GM23248 (cell line): ENCODE results near the gene PCDHGA1. TPM values are rescaled to one million over a fixed set of nuclear protein-coding genes. Genes with fewer than 3 reads are reported as not detected.

Experiments used
- DNase-seq: peaks from one replicate; pipeline ENCODE4 v3.0.0-alpha.2; 2015
- H2AFZ ChIP-seq: fragments of 200-600 bp; sonication (generic); 2 replicates; pipeline ENCODE4 v1.6.1; 2016; ENCODE audit warnings: antibody characterized with exemption
- H3F3A ChIP-seq: fragments of 200-600 bp; sonication (generic); 2 replicates; pipeline ENCODE4 v1.6.1; 2016; ENCODE audit warnings: mild to moderate bottlenecking, antibody characterized with exemption, mixed run types; ENCODE audit not compliant: insufficient read depth
- H3K27ac ChIP-seq: fragments of 200-600 bp; sonication (generic); 2 replicates; pipeline ENCODE4 v1.5.1; 2016; ENCODE audit warnings: mild to moderate bottlenecking
- H3K27me3 ChIP-seq: fragments of 200-600 bp; sonication (generic); replicated peaks from 2 replicates; pipeline ENCODE4 v1.6.1; 2016; ENCODE audit warnings: mild to moderate bottlenecking; ENCODE audit not compliant: insufficient read depth
- H3K36me3 ChIP-seq: fragments of 200-600 bp; sonication (generic); 2 replicates; pipeline ENCODE4 v1.6.1; 2016; ENCODE audit warnings: low read depth, mild to moderate bottlenecking
- H3K4me1 ChIP-seq: fragments of 200-600 bp; sonication (generic); 2 replicates; pipeline ENCODE4 v1.6.1; 2016; ENCODE audit warnings: mild to moderate bottlenecking; ENCODE audit not compliant: insufficient read depth
- H3K4me2 ChIP-seq: fragments of 200-600 bp; sonication (generic); one replicate; pipeline ENCODE4 v1.6.1; 2016; ENCODE audit warnings: mild to moderate bottlenecking; ENCODE audit not compliant: unreplicated experiment
- H3K4me3 ChIP-seq: fragments of 200-600 bp; sonication (generic); 2 replicates; pipeline ENCODE4 v1.5.1; 2016; ENCODE audit warnings: mild to moderate bottlenecking
- H3K79me2 ChIP-seq: fragments of 200-600 bp; sonication (generic); 2 replicates; pipeline ENCODE4 v1.6.1; 2016; ENCODE audit warnings: mild to moderate bottlenecking; ENCODE audit not compliant: insufficient read depth
- H3K9ac ChIP-seq: fragments of 200-600 bp; sonication (generic); 2 replicates; pipeline ENCODE4 v1.6.1; 2016; ENCODE audit warnings: mild to moderate bottlenecking
- H3K9me2 ChIP-seq: fragments of 200-600 bp; sonication (generic); 2 replicates; pipeline ENCODE4 v1.6.1; 2016; ENCODE audit warnings: mixed run types, mild to moderate bottlenecking, moderate library complexity; ENCODE audit not compliant: insufficient read depth
- H3K9me3 ChIP-seq: fragments of 200-600 bp; sonication (generic); one replicate; pipeline ENCODE4 v1.6.1; 2017; ENCODE audit warnings: low read depth
- H4K20me1 ChIP-seq: fragments of 200-600 bp; sonication (generic); 2 replicates; pipeline ENCODE4 v1.6.0; 2016; ENCODE audit not compliant: insufficient read depth
- EZH2 ChIP-seq: fragments of 200-600 bp; sonication (generic); IDR thresholded peaks from 2 replicates; pipeline ENCODE4 v1.6.1; 2018; ENCODE audit warnings: antibody characterized with exemption, mild to moderate bottlenecking; ENCODE audit not compliant: insufficient read depth, poor library complexity, severe bottlenecking
- EZH2phosphoT487 ChIP-seq: fragments of 200-600 bp; sonication (generic); IDR thresholded peaks from 2 replicates; pipeline ENCODE4 v1.6.1; 2018; ENCODE audit warnings: antibody characterized with exemption, moderate library complexity, mild to moderate bottlenecking, low read depth; ENCODE audit not compliant: insufficient read depth
- WGBS, 2 experiments: methylation state at CpG; one replicate each; pipeline ENCODE4 v1.1.6; 2015 to 2017; ENCODE audit warnings: low lambda C conversion rate in 2 of 2, low coverage in 1 of 2; ENCODE audit errors: missing lambda C conversion rate in 2 of 2; 5-methylcytosine and 5-hydroxymethylcytosine counted together
- in situ Hi-C: fragments of 300-500 bp; cut with MboI; formaldehyde crosslinking; loops from 2 replicates; pipeline ENCODE4 v1.15.0; 2020
- polyA plus RNA-seq: library from polyadenylated mRNA; unstranded; fragments of >200 nt; fragmentation: Nextera tagmentation; extraction: Ambion mirVana; gene quantifications from 2 replicates; pipeline ENCODE4 v1.2.1, GENCODE V29; 2016
- total RNA-seq: library from RNA; depleted of rRNA; stranded (reverse); fragments of >200 nt; shearing (Covaris generic); gene quantifications from 2 replicates; pipeline ENCODE4 v1.2.3, GENCODE V29; 2014

The PCDHGA1 gene
- total and polyA plus RNA-seq, 2 experiments from 2014 or later = 0.63 to 1.8 TPM

DNA sequence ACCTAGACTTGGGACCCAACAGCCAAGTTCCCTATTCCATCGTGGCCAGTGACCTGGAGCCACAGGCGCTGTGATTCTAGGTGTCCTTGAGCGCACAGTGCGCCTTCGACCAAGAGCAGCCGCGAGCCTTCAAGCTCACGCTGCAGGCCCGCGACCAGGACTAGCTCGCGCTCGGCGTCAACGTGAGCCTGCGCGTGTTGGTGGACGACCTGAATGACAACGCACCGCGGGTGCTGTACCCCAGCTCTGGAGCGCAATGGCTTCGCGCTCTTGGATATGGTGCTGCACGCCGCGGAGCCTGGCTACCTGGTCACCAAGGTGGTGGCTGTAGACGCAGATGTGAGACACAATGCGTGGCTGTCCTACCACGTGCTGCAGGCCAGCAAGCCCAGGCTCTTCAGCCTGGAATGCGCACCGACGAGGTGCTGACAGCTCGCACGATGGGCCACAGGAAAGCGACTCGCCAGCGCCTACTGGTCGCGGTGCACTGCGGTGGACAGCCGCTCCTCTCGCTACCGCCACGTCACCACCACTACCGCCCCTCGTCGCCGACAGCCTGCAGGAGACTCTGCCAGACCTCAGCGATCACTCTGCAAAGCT is 111.4 kb downstream of the PCDHGA1 start:
- in situ Hi-C loops = no loop called here
- H3K36me3 ChIP-seq = no peaks in the 10 kb centered on the region

DNA sequence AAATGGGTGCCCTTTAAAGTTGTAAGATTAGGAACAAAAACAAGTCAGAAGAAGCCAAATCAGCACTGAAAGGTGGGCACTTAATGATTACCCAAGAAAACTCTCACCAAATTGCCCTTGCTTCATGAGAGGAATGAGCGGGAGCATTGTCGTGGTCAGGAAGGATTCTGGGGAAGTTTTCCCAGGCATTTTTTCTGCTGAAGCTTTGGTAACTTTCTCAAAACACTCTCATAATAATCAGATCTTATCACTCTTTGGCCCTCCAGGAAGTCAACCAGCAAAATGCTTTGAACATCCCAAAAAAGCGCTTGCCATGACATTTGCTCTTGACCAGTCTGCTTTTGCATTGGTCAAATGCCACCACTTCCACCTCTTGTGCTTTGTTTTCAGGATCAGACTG is 135.0 kb downstream of the PCDHGA1 start:
- Histone ChIP-seq H3F3A (no peaks in the 10 kb centered on the region), H3K9me3 (no peaks in the 10 kb centered on the region), H3K79me2 (peaks cover 56% of the 10 kb centered on the region), H3K36me3 (no peaks in the 10 kb centered on the region), H4K20me1 (no peaks in the 10 kb centered on the region), H3K27ac (no peak overlapping the region), H3K4me2 (no peak overlapping the region), H3K27me3 (no peaks in the 10 kb centered on the region), H3K4me3 (no peak overlapping the region), H2AFZ (no peak overlapping the region), H3K4me1 (no peaks in the 10 kb centered on the region), H3K9ac (no peak overlapping the region), H3K9me2 (no peaks in the 10 kb centered on the region)
- in situ Hi-C loops = no loop called here
- peak; percentile 24 for DNase-seq
- WGBS, 2 experiments = 93 to 100% methylated on average over 3 of the region's 3 CpGs
- TF ChIP-seq EZH2phosphoT487 (no peak), EZH2 (no peak)

More for the DNA sequence above, 111.4 kb downstream of the PCDHGA1 start:
- no peak overlapping the region for H3K4me3 ChIP-seq
- H3K27me3 ChIP-seq = no peaks in the 10 kb centered on the region
- H3K4me2 ChIP-seq = no peak overlapping the region
- DNase-seq = no peak
- H2AFZ ChIP-seq = no peak overlapping the region
- no peaks in the 10 kb centered on the region for H4K20me1 ChIP-seq
- H3K9ac ChIP-seq = no peak overlapping the region
- no peak overlapping the region for H3K27ac ChIP-seq
- peaks cover 18% of the 10 kb centered on the region for H3K4me1 ChIP-seq
- H3K9me2 ChIP-seq = no peaks in the 10 kb centered on the region
- TF ChIP-seq EZH2 (no peak), EZH2phosphoT487 (no peak)
- H3K9me3 ChIP-seq = no peaks in the 10 kb centered on the region
- H3K79me2 ChIP-seq = peaks cover 81% of the 10 kb centered on the region
- peaks cover 12% of the 10 kb centered on the region; the same call in 1 of the 2 replicates for H3F3A ChIP-seq
- WGBS, 2 experiments = 56 to 58% methylated on average over 50 of the region's 50 CpGs

DNA sequence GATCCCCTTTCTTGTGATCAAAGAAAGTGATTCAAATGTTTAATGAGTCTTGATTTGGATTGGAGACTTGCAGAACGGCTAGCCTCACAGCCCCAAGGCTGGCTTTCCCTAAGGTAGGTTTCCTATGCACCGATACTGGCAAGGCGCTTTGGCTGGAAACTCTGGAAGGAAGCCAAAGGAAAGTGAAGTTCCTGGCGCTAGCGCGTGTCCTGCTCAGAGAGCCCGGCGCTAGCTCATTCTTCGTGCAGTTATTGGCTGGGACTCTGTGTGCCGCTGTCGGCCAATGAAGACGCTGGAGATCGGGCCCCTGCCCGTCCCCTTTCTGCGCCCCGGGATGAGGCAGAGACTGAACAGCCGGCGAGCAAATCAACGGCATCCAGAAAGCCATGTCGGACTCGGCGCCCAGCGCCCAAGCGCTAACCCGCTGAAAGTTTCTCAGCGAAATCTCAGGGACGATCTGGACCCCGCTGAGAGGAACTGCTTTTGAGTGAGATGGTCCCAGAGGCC is 145.4 kb downstream of the PCDHGA1 start, which contains the start of gene PCDHGC3:
Gene PCDHGC3 (plus strand): TSS at position 342 of the 507 bp plus-strand sequence. CDS start 151 bp downstream, at position 493.
- H2AFZ ChIP-seq = peak within 1 kb of the TSS; percentile 73
- H4K20me1 ChIP-seq = peaks cover 6% of the 10 kb centered on the region; the same call in 1 of the 2 replicates
- 1 to 2% methylated on average over 28 of the region's 28 CpGs for WGBS, 2 experiments
- peak within 1 kb of the TSS; percentile 93 for H3K4me2 ChIP-seq
- no peaks in the 10 kb centered on the region for H3K27me3 ChIP-seq
- TF ChIP-seq EZH2phosphoT487 = no peak
- TF ChIP-seq EZH2 = no peak
- in situ Hi-C loops = no loop called here
- peaks cover 47% of the 10 kb centered on the region for H3F3A ChIP-seq
- H3K36me3 ChIP-seq = no peaks in the 10 kb centered on the region; the same call in 1 of the 2 replicates
- H3K9me2 ChIP-seq = no peaks in the 10 kb centered on the region
- H3K79me2 ChIP-seq = peaks cover 53% of the 10 kb centered on the region
- H3K9ac ChIP-seq = peak within 1 kb of the TSS; percentile 84
- peak within 1 kb of the TSS; percentile 88 for H3K4me3 ChIP-seq
- H3K9me3 ChIP-seq = no peaks in the 10 kb centered on the region
- DNase-seq = peak; percentile 98
- H3K27ac ChIP-seq = peak within 1 kb of the TSS; percentile 76
- peaks cover 29% of the 10 kb centered on the region for H3K4me1 ChIP-seq

DNA sequence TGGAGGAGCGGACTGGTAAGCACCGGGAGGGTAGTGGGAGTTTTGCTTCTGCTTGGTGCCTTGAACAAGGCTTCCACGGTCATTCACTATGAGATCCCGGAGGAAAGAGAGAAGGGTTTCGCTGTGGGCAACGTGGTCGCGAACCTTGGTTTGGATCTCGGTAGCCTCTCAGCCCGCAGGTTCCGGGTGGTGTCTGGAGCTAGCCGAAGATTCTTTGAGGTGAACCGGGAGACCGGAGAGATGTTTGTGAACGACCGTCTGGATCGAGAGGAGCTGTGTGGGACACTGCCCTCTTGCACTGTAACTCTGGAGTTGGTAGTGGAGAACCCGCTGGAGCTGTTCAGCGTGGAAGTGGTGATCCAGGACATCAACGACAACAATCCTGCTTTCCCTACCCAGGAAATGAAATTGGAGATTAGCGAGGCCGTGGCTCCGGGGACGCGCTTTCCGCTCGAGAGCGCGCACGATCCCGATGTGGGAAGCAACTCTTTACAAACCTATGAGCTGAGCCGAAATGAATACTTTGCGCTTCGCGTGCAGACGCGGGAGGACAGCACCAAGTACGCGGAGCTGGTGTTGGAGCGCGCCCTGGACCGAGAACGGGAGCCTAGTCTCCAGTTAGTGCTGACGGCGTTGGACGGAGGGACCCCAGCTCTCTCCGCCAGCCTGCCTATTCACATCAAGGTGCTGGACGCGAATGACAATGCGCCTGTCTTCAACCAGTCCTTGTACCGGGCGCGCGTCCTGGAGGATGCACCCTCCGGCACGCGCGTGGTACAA is 146.0 kb downstream of the PCDHGA1 start:
- Histone ChIP-seq H3K4me3 (peak overlapping the region; percentile 88), H3K36me3 (no peaks in the 10 kb centered on the region; the same call in 1 of the 2 replicates), H3K4me1 (peaks cover 29% of the 10 kb centered on the region), H3K9me2 (no peaks in the 10 kb centered on the region), H3K4me2 (peak overlapping the region; percentile 93), H3K9me3 (no peaks in the 10 kb centered on the region), H3K27ac (peak overlapping the region; percentile 76), H3K27me3 (no peaks in the 10 kb centered on the region), H3K9ac (peak overlapping the region; percentile 84), H3K79me2 (peaks cover 58% of the 10 kb centered on the region), H2AFZ (peak overlapping the region; percentile 73), H4K20me1 (peaks cover 9% of the 10 kb centered on the region; the same call in 1 of the 2 replicates), H3F3A (peaks cover 47% of the 10 kb centered on the region)
- DNase-seq = peak; percentile 89
- WGBS, 2 experiments = 0% methylated on average over 57 to 58 of the region's 58 CpGs
- no peak for TF ChIP-seq EZH2
- TF ChIP-seq EZH2phosphoT487 = no peak
- in situ Hi-C loops = no loop called here
